Muscle of back (tissue), 11 donors: Measurements from ENCODE around the gene CASP7. TPM values are rescaled to one million over a fixed set of nuclear protein-coding genes. Genes with fewer than 3 reads are reported as not detected.

Experiments used
- DNase-seq, 3 donors: peaks; one replicate each; pipeline versions ENCODE4 v3.0.0 to v3.0.0-alpha.2; 2013
- polyA plus RNA-seq, 10 donors: library from polyadenylated mRNA; unstranded; fragments of 120-200 nt; gene quantifications; one replicate each; pipeline ENCODE4 v1.2.1, GENCODE V29; 2013; ENCODE audit not compliant: insufficient read length in 10 of 10

The CASP7 gene
- polyA plus RNA-seq, 10 donors = 12.5 to 23.2 (median 15.9) TPM

GRCh38 chr10:113665352-113665751, 14.4 kb upstream of the CASP7 start:
- DNase-seq = no peak

GRCh38 chr10:113665806-113666354, 13.8 kb upstream of the CASP7 start:
- DNase-seq = peak; percentile 10 to 57 (median 22)

GRCh38 chr10:113666682-113667252, 12.9 kb upstream of the CASP7 start:
- no peak for DNase-seq

- peak; percentile 36 to 90 (median 57) for DNase-seq
Measured at GRCh38 chr10:113680190-113681111, 739 bp downstream of the CASP7 start.

- no peak for DNase-seq
Measured at GRCh38 chr10:113681533-113682470, 2.1 kb downstream of the CASP7 start.

GRCh38 chr10:113683300-113683699, 3.6 kb downstream of the CASP7 start:
- DNase-seq = no peak

GRCh38 chr10:113686028-113686427, 6.3 kb downstream of the CASP7 start:
- no peak for DNase-seq

- DNase-seq = no peak
Measured at GRCh38 chr10:113687037-113687436, 7.3 kb downstream of the CASP7 start.

GRCh38 chr10:113689057-113689456, 9.3 kb downstream of the CASP7 start:
- no peak for DNase-seq

- no peak for DNase-seq
Measured at GRCh38 chr10:113689574-113689973, 9.9 kb downstream of the CASP7 start.

GRCh38 chr10:113690749-113691148, 11.0 kb downstream of the CASP7 start:
- DNase-seq = no peak

- DNase-seq = no peak
Measured at GRCh38 chr10:113691381-113691780, 11.7 kb downstream of the CASP7 start.

GRCh38 chr10:113692271-113692670, 12.6 kb downstream of the CASP7 start:
- no peak for DNase-seq

GRCh38 chr10:113693348-113693747, 13.6 kb downstream of the CASP7 start:
- DNase-seq = no peak

GRCh38 chr10:113695691-113696090, 16.0 kb downstream of the CASP7 start:
- DNase-seq = no peak

- DNase-seq = no peak
Measured at GRCh38 chr10:113697595-113697994, 17.9 kb downstream of the CASP7 start.

- DNase-seq = peak; percentile 32 to 61 (median 36)
Measured at GRCh38 chr10:113704637-113705343, 25.1 kb downstream of the CASP7 start.

GRCh38 chr10:113705344-113705652, 25.6 kb downstream of the CASP7 start:
- DNase-seq = no peak

- no peak for DNase-seq
Measured at GRCh38 chr10:113706623-113707022, 26.9 kb downstream of the CASP7 start.

GRCh38 chr10:113708640-113709039, 28.9 kb downstream of the CASP7 start:
- DNase-seq = no peak

- peak in 1 of 3 donors; percentile 49 for DNase-seq
Measured at GRCh38 chr10:113709221-113709838, 29.6 kb downstream of the CASP7 start.
